ENCODE measurements around the gene JAML. TPM values are rescaled to one million over a fixed set of nuclear protein-coding genes. Genes with fewer than 3 reads are reported as not detected.

JAML gene
- total and polyA plus RNA-seq, 2 of the 13 experiments (the other 11 are each of a cell fraction or from before 2014, with no cell fraction given) = 2.0 to 3.3 TPM

DNA sequence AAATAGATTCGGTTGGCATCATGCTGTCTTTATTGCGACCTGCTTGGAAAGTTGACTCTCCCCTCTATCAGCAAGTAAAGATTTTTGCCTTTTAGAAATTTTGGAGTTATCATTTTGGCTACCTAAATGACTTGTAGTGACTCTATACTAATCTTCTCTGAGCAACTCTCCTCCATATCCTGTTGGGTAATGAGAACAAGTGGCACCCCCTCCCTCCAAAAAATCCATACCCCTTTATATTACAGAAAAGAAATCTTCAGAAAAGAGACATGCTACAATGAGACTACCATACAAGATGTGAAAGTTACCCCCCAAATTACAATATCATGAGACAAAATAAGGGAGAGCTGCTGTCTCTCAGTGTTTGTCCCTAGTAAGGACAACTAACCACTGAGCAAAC lies 1.2 kb downstream of the JAML start:
- no TSS peak for BruUV-seq (replicated peaks)
- no peak for DNase-seq (ENCODE audit: low spot score)

More for the DNA sequence above, 1.2 kb downstream of the JAML start:
- no peak for FAIRE-seq
- Histone ChIP-seq H3K4me3 (replicated peaks in 1 of 3; ENCODE audit: insufficient read depth in 1 of 3, low read depth in 2 of 3, low read length in 3 of 3) (no peak overlapping the region), H3K79me2 (ENCODE audit: insufficient read depth, low read length) (no peaks in the 10 kb centered on the region), H3K4me1 (ENCODE audit: insufficient read depth, low read length) (peaks cover 23% of the 10 kb centered on the region), H2AFZ (ENCODE audit: low read length) (no peak overlapping the region), H3K4me2 (ENCODE audit: low read depth, low read length) (no peak overlapping the region), H3K9ac (ENCODE audit: insufficient read depth, low read depth, low read length) (no peak overlapping the region), H3K27me3 (ENCODE audit: control insufficient read depth in 1 of 2, insufficient read depth in 2 of 2, low read length in 2 of 2) (no peaks in the 10 kb centered on the region), H3K27ac (ENCODE audit: extremely low read length, insufficient read depth, low read length) (no peak overlapping the region), H4K20me1 (ENCODE audit: insufficient read depth, low read length) (no peaks in the 10 kb centered on the region), H3K9me3 (ENCODE audit: low read length) (no peaks in the 10 kb centered on the region), H3K36me3 (replicated peaks in 1 of 2; ENCODE audit: control insufficient read depth in 1 of 2, insufficient read depth in 2 of 2, low read length in 2 of 2) (no peaks in the 10 kb centered on the region)
- no peak for TF ChIP-seq KDM2A (CRISPR knock-in tag; IDR thresholded peaks at IDR 0.05; ENCODE audit: borderline replicate concordance, low read depth)
- TF ChIP-seq CENPX (CRISPR knock-in tag; IDR thresholded peaks at IDR 0.05) = no peak
- TF ChIP-seq, protein P1, sequence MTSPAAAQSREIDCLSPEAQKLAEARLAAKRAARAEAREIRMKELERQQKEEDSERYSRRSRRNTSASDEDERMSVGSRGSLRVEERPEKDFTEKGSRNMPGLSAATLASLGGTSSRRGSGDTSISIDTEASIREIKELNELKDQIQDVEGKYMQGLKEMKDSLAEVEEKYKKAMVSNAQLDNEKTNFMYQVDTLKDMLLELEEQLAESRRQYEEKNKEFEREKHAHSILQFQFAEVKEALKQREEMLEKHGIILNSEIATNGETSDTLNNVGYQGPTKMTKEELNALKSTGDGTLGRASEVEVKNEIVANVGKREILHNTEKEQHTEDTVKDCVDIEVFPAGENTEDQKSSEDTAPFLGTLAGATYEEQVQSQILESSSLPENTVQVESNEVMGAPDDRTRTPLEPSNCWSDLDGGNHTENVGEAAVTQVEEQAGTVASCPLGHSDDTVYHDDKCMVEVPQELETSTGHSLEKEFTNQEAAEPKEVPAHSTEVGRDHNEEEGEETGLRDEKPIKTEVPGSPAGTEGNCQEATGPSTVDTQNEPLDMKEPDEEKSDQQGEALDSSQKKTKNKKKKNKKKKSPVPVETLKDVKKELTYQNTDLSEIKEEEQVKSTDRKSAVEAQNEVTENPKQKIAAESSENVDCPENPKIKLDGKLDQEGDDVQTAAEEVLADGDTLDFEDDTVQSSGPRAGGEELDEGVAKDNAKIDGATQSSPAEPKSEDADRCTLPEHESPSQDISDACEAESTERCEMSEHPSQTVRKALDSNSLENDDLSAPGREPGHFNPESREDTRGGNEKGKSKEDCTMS (CRISPR knock-in tag; conservative IDR thresholded peaks at IDR 0.05) = no peak
- TF ChIP-seq ZNF354B (CRISPR knock-in tag; IDR thresholded peaks at IDR 0.05) = no peak
- TF ChIP-seq ZNF383 (CRISPR knock-in tag; IDR thresholded peaks at IDR 0.05; ENCODE audit: borderline replicate concordance) = no peak
- TF ChIP-seq ESRRA (CRISPR knock-in tag; IDR thresholded peaks at IDR 0.05; ENCODE audit: low read depth) = no peak
- TF ChIP-seq ZFAT (CRISPR knock-in tag; conservative IDR thresholded peaks at IDR 0.05) = no peak
- TF ChIP-seq, protein P2, sequence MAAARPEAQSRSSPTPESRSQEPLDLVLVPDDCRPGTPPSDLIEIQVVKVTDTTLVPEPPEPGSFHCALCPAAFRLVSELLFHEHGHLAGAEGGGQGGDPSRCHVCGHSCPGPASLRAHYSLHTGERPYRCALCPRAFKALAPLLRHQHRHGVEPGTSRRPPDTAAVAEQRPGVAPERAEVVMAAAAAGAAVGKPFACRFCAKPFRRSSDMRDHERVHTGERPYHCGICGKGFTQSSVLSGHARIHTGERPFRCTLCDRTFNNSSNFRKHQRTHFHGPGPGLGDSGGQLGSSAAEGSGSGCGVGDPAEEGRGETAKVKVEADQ (CRISPR knock-in tag; IDR thresholded peaks at IDR 0.05; ENCODE audit: borderline replicate concordance) = no peak
- intact Hi-C loops (cut with micrococcal nuclease; ENCODE audit: unreplicated experiment) = no loop called here
- CTCF ChIA-PET (ENCODE audit: low intra/inter-chr PET ratio, low total read pairs) = no interaction called here
- 99% methylated on average over 2 of the region's 2 CpGs for WGBS (ENCODE audit: low lambda C conversion rate)
- in situ Hi-C loops (cut with HindIII; ENCODE audit: extremely low pct_ligation_motif_present, low pct_unique_long_range_greater_than_20kb) = no loop called here
- POLR2A ChIA-PET = no interaction called here
- no peak for ATAC-seq
